Mesothelial cell of epicardium (in vitro differentiated cells): ENCODE measurements around the gene ACP2. TPM values are rescaled to one million over a fixed set of nuclear protein-coding genes. Genes with fewer than 3 reads are reported as not detected.

ENCODE experiments used
- DNase-seq, 2 experiments: peaks; one replicate each; pipeline ENCODE4 v3.0.0; 2021; ENCODE audit warnings: low spot score in 2 of 2; ENCODE audit not compliant: unreplicated experiment in 2 of 2
- H3K27ac Mint-ChIP-seq: 2 replicates; pipeline ENCODE4 v1.8.0; 2021; ENCODE audit warnings: mixed read lengths
- H3K27me3 Mint-ChIP-seq: 2 replicates; pipeline ENCODE4 v1.8.0; 2021; ENCODE audit warnings: low read depth, mixed read lengths
- H3K36me3 Mint-ChIP-seq: 2 replicates; pipeline ENCODE4 v1.8.0; 2021; ENCODE audit warnings: mixed read lengths
- H3K4me1 Mint-ChIP-seq: 2 replicates; pipeline ENCODE4 v1.8.0; 2021; ENCODE audit warnings: mixed read lengths
- H3K4me3 Mint-ChIP-seq: 2 replicates; pipeline ENCODE4 v1.8.0; 2021; ENCODE audit warnings: mild to moderate bottlenecking, moderate library complexity, mixed read lengths
- H3K9me3 Mint-ChIP-seq: 2 replicates; pipeline ENCODE4 v1.8.0; 2021; ENCODE audit warnings: mixed read lengths
- total RNA-seq: library from RNA; stranded (reverse); gene quantifications from 3 replicates; pipeline ENCODE4 v1.2.1, GENCODE V29; 2021
- TF ChIP-seq, protein P1 (sequence below): fragments of 200-600 bp; sonication (generic); IDR thresholded peaks from one replicate; pipeline ENCODE4 v1.5.0; 2021; ENCODE audit warnings: antibody characterized with exemption; ENCODE audit not compliant: unreplicated experiment

ACP2 gene
- total RNA-seq, 1 donor from 2014 or later: 38.1 TPM

DNA sequence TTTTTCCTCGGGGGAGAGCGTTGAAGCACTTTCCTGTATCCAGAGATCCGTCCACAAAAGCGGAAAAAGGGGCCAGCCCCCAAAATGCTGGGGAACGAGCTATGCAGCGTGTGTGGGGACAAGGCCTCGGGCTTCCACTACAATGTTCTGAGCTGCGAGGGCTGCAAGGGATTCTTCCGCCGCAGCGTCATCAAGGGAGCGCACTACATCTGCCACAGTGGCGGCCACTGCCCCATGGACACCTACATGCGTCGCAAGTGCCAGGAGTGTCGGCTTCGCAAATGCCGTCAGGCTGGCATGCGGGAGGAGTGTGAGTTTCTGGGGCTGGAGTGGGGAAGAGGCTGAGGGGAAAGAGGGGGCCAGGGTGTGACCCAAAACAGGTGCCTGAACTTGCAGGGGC is 11.8 kb upstream of the ACP2 start:
- H3K4me1 Mint-ChIP-seq: peaks cover 17% of the 10 kb centered on the region
- H3K9me3 Mint-ChIP-seq: no peaks in the 10 kb centered on the region
- no peak overlapping the region for H3K27ac Mint-ChIP-seq
- no peak for DNase-seq
- H3K4me3 Mint-ChIP-seq: no peak overlapping the region
- no peaks in the 10 kb centered on the region for H3K36me3 Mint-ChIP-seq
- TF ChIP-seq, protein P1, sequence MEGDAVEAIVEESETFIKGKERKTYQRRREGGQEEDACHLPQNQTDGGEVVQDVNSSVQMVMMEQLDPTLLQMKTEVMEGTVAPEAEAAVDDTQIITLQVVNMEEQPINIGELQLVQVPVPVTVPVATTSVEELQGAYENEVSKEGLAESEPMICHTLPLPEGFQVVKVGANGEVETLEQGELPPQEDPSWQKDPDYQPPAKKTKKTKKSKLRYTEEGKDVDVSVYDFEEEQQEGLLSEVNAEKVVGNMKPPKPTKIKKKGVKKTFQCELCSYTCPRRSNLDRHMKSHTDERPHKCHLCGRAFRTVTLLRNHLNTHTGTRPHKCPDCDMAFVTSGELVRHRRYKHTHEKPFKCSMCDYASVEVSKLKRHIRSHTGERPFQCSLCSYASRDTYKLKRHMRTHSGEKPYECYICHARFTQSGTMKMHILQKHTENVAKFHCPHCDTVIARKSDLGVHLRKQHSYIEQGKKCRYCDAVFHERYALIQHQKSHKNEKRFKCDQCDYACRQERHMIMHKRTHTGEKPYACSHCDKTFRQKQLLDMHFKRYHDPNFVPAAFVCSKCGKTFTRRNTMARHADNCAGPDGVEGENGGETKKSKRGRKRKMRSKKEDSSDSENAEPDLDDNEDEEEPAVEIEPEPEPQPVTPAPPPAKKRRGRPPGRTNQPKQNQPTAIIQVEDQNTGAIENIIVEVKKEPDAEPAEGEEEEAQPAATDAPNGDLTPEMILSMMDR: no peak
- no peaks in the 10 kb centered on the region for H3K27me3 Mint-ChIP-seq

DNA sequence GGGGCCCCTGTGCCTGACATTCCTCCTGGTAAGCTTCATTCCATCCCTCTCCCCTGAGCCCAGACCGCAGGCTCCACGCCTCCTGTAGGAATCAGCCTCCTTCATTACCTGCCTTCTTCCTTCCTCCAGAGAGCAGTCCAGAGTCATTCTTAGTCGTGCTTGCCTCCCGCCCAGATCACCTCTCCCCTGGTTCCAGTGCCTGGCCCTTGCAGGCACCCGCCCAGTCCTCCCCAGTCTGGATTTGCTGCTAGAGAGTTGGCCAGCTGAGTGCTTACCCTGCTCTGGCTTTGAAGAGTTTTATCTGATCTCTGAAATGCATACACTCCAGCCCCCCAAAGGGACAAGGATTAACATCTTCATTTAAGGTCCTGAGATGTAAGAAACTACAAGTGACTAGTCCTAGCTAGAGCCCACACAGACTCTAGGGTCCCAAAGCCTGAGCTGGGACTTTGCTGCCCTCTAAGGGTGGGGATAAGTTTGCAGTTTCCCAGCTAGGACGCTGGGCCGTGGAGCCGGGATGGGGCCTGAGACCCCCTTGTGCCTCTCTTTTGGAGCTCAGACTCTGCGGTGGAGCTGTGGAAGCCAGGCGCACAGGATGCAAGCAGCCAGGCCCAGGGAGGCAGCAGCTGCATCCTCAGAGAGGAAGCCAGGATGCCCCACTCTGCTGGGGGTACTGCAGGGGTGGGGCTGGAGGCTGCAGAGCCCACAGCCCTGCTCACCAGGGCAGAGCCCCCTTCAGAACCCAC is 10.8 kb upstream of the ACP2 start:
- Mint-ChIP-seq H3K27ac (peak overlapping the region; percentile 74), H3K9me3 (no peaks in the 10 kb centered on the region), H3K4me3 (peak overlapping the region; percentile 7), H3K36me3 (no peaks in the 10 kb centered on the region), H3K27me3 (no peaks in the 10 kb centered on the region), H3K4me1 (peaks cover 25% of the 10 kb centered on the region)
- TF ChIP-seq, protein P1: peak; percentile 33
- DNase-seq: no peak

DNA sequence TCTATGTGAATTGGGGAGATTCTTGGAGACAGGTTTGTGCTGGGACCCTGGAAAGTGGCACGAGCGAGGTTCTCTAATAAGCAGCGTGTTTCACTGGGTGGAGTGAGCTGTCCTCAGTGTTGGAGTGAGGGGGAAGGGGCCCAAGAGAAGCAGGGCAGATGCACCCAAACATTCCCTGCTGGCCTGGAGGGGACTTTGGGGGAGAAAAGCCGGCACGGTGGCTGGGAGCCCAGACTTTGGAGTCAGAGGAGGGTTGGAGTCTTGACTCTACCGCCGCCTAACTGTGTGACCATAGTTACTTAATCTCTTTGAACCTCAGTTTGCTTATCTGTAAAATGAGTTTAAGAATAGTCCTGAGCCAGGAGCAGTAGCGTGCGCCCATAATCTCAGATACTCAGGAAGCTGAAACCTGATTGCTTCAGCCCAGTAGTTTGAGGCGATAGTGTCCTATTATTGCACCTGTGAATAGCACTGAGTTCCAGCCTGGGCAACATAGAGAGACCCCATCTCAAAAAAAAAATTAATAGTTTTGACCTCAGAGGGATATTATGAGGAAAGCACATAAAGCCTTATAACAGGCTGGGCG is 9.8 kb upstream of the ACP2 start:
- Mint-ChIP-seq H3K4me3 (peak overlapping the region; percentile 54), H3K27ac (peak overlapping the region; percentile 93), H3K36me3 (no peaks in the 10 kb centered on the region), H3K27me3 (no peaks in the 10 kb centered on the region), H3K9me3 (no peaks in the 10 kb centered on the region), H3K4me1 (peaks cover 31% of the 10 kb centered on the region)
- TF ChIP-seq, protein P1: no peak
- no peak for DNase-seq

DNA sequence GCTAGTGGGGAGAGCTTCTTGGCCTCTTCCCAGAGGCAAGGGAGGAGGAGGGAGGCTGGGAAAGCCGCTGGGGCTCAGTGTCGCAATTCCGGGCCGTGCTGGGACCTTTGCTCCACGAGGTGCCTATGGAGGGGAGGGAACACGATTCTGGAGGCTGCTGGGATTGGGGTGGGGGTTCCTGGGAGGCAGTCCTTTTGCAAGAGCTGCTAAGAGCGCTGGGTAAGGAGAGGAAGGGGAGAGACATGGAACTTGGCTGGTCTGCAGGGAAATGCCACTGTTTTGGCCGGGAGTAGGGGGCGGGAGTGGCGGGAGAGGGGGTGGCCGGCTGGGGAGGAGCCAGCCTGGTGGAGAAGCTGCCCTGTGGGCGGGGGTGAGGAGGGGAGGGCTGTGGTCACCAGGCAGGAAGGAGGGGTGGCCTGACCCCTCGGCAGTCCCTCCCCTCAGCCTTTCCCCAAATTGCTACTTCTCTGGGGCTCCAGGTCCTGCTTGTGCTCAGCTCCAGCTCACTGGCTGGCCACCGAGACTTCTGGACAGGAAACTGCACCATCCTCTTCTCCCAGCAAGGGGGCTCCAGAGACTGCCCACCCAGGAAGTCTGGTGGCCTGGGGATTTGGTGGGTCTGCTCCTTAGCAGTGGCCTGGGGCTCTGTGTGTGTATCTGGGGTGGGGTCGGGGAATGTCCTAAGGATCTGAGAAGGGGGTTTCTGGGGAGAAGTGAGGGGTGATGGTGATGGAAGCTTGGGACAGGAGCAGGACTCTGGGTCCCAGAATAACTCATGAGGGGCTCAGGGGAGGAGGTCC is 9.1 kb upstream of the ACP2 start, which contains the start of gene NR1H3:
Gene NR1H3, plus strand, starts transcription at position 480 of the 800 bp plus-strand sequence. CDS start 1,221 bp downstream, outside the sequence.
- peaks cover 31% of the 10 kb centered on the region for H3K4me1 Mint-ChIP-seq
- DNase-seq: peak in 1 of 2 experiments; percentile 66
- no peaks in the 10 kb centered on the region for H3K36me3 Mint-ChIP-seq
- peak within 1 kb of the TSS; percentile 54 for H3K4me3 Mint-ChIP-seq
- TF ChIP-seq, protein P1: peak; percentile 59
- no peaks in the 10 kb centered on the region for H3K27me3 Mint-ChIP-seq
- H3K27ac Mint-ChIP-seq: peak within 1 kb of the TSS; percentile 93
- H3K9me3 Mint-ChIP-seq: no peaks in the 10 kb centered on the region

DNA sequence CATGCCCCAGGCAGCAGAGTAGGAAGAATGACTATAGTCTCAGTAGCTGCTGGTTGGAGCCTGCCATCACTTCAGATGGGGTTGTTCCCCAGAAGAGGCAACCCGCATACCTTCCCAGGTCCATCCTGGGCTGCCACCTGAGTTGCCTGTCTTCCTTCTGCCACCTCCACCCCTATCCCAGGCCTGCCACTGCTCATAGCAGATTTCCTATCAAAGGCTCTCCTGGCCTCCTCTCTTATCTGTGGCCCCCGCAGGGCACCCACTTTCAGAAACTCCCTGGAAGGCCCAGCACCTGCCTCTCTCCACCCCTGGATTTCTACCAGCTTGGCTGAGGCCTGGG is 8.5 kb upstream of the ACP2 start:
- Mint-ChIP-seq H3K4me3 (peak overlapping the region; percentile 54), H3K9me3 (no peaks in the 10 kb centered on the region), H3K36me3 (no peaks in the 10 kb centered on the region), H3K27ac (peak overlapping the region; percentile 87), H3K27me3 (no peaks in the 10 kb centered on the region), H3K4me1 (peaks cover 31% of the 10 kb centered on the region)
- TF ChIP-seq, protein P1: no peak
- no peak for DNase-seq
